Fibroblast of upper back skin (primary cell): ENCODE data around the gene SLC22A4.

Experiments used
- DNase-seq: peaks from one replicate; pipeline ENCODE4 v3.0.0-alpha.2; 2013

Gene SLC22A4

GRCh38 chr5:132262882-132263547 is 31.2 kb upstream of the SLC22A4 start:
- no peak for DNase-seq

- DNase-seq = peak; percentile 89
These were observed 30.5 kb upstream of the SLC22A4 start for GRCh38 chr5:132263548-132264261.

- DNase-seq = no peak
These were observed 29.5 kb upstream of the SLC22A4 start for GRCh38 chr5:132264546-132265335.

GRCh38 chr5:132265336-132266030 is 28.7 kb upstream of the SLC22A4 start:
- DNase-seq = peak; percentile 94

- DNase-seq = no peak
These were observed 28.0 kb upstream of the SLC22A4 start for GRCh38 chr5:132266031-132266835.

GRCh38 chr5:132266836-132267160 is 27.4 kb upstream of the SLC22A4 start:
- no peak for DNase-seq

- DNase-seq = no peak
These were observed 26.9 kb upstream of the SLC22A4 start for GRCh38 chr5:132267166-132267739.

- no peak for DNase-seq
These were observed 26.0 kb upstream of the SLC22A4 start for GRCh38 chr5:132267931-132268768.

- DNase-seq = peak; percentile 85
These were observed 25.2 kb upstream of the SLC22A4 start for GRCh38 chr5:132268769-132269551.

GRCh38 chr5:132269635-132270334 is 24.4 kb upstream of the SLC22A4 start:
- DNase-seq = no peak

- DNase-seq = no peak
These were observed 23.9 kb upstream of the SLC22A4 start for GRCh38 chr5:132270335-132270665.

- DNase-seq = no peak
These were observed 23.5 kb upstream of the SLC22A4 start for GRCh38 chr5:132270706-132271105.

- DNase-seq = no peak
These were observed 22.6 kb upstream of the SLC22A4 start for GRCh38 chr5:132271251-132272246.

- DNase-seq = peak; percentile 51
These were observed 21.6 kb upstream of the SLC22A4 start for GRCh38 chr5:132272311-132273210.

GRCh38 chr5:132273631-132274030 is 20.6 kb upstream of the SLC22A4 start:
- no peak for DNase-seq

- no peak for DNase-seq
These were observed 20.0 kb upstream of the SLC22A4 start for GRCh38 chr5:132274050-132274792.
